K562 (cell line): ENCODE results near the gene SARS2. TPM values are rescaled to one million over a fixed set of nuclear protein-coding genes. Genes with fewer than 3 reads are reported as not detected.

ENCODE experiments used
- ATAC-seq: fragments of 200-7000 bp; cut with Tn5 transposase; 3 replicates; pipeline ENCODE4 v1.9.1; 2020; ENCODE audit warnings: moderate library complexity
- BruUV-seq: library from RNA; stranded (reverse); fragments of 400-500 nt; replicated peaks from 2 replicates; lab custom pipeline; 2021; lab: Mats Ljungman, UMichigan
- CTCF ChIA-PET: fragments of 300-600 bp; formaldehyde crosslinking; extraction: SDS; loops from one replicate; lab custom pipeline; 2021; ENCODE audit warnings: low intra/inter-chr PET ratio; lab: Yijun Ruan, JAX
- POLR2A ChIA-PET: fragments of 300-600, 350-650 bp; sonication (Branson Sonifier 250); formaldehyde crosslinking; extraction: SDS; loops from one replicate; lab custom pipeline; 2021; ENCODE audit warnings: antibody characterized with exemption, inconsistent platforms; lab: Yijun Ruan, JAX
- DNase-seq, 4 experiments: peaks; one replicate each; pipeline versions ENCODE4 v3.0.0 to v3.0.0-alpha.2; 2011 to 2018; ENCODE audit warnings: low spot score in 3 of 4, mixed read lengths in 3 of 4; ENCODE audit errors: extremely low read depth in 1 of 4
- FAIRE-seq: peaks from 2 replicates; lab custom pipeline; 2011; peaks lifted over from hg19 to GRCh38; lab: Jason Lieb, UNC
- H2AFZ ChIP-seq: 2 replicates; pipeline ENCODE4 v1.6.0; 2011; ENCODE audit warnings: low read depth, low read length, control low read depth, inconsistent platforms
- H3K27ac ChIP-seq: fragments of 200-600 bp; 3 replicates; pipeline ENCODE4 v1.8.0; 2011; ENCODE audit warnings: low read depth, mild to moderate bottlenecking, control low read depth, inconsistent platforms, low read length, moderate library complexity, mixed read lengths; ENCODE audit errors: extremely low read depth
- H3K27me3 ChIP-seq, 2 experiments: fragments of 300-600 bp in 1 of 2; 2 replicates in 1 of 2; 3 replicates in 1 of 2; pipeline versions ENCODE4 v1.6.0 to v1.8.0; 2011; ENCODE audit warnings: inconsistent platforms in 2 of 2, low read length in 2 of 2, mild to moderate bottlenecking in 1 of 2, mixed read lengths in 1 of 2, moderate library complexity in 1 of 2; ENCODE audit not compliant: control insufficient read depth in 2 of 2, insufficient read depth in 2 of 2
- H3K36me3 ChIP-seq: fragments of 300-600 bp; 3 replicates; pipeline ENCODE4 v1.8.0; 2011; ENCODE audit warnings: mild to moderate bottlenecking, low read length, inconsistent platforms; ENCODE audit not compliant: control insufficient read depth, insufficient read depth
- H3K4me1 ChIP-seq, 2 experiments: fragments of 200-600 bp in 1 of 2; replicated peaks in 1 of 2; 2 replicates in 1 of 2; 3 replicates in 1 of 2; pipeline versions ENCODE4 v1.5.1 to v1.8.0; 2011; ENCODE audit warnings: inconsistent platforms in 2 of 2, low read length in 2 of 2, mild to moderate bottlenecking in 1 of 2, mixed read lengths in 1 of 2, moderate library complexity in 1 of 2; ENCODE audit not compliant: control insufficient read depth in 2 of 2, insufficient read depth in 2 of 2
- H3K4me2 ChIP-seq: 2 replicates; pipeline ENCODE4 v1.6.1; 2011; ENCODE audit warnings: low read length, control low read depth, inconsistent platforms, mixed read lengths; ENCODE audit not compliant: insufficient read depth
- H3K4me3 ChIP-seq: fragments of 200-600 bp; sonication (generic), shearing (Covaris generic); 2 replicates; pipeline ENCODE4 v1.5.1; 2016; ENCODE audit warnings: control low read depth, inconsistent platforms
- H3K79me2 ChIP-seq: fragments of 200-600 bp; 3 replicates; pipeline ENCODE4 v1.8.0; 2011; ENCODE audit warnings: low read length, inconsistent platforms; ENCODE audit not compliant: control insufficient read depth, insufficient read depth
- H3K9ac ChIP-seq, 2 experiments: 2 replicates each; pipeline versions ENCODE4 v1.6.0 to v1.6.1; 2011; ENCODE audit warnings: low read depth in 2 of 2, low read length in 2 of 2, control low read depth in 1 of 2, inconsistent platforms in 1 of 2, mild to moderate bottlenecking in 1 of 2, mixed read lengths in 1 of 2; ENCODE audit not compliant: insufficient read depth in 1 of 2
- H3K9me1 ChIP-seq: one replicate; pipeline ENCODE4 v1.6.0; 2011; ENCODE audit warnings: inconsistent platforms, mild to moderate bottlenecking, low read length, moderate library complexity; ENCODE audit not compliant: control insufficient read depth, insufficient read depth
- H3K9me3 ChIP-seq: replicated peaks from 2 replicates; pipeline ENCODE4 v1.5.1; 2011; ENCODE audit warnings: low read depth, low read length, inconsistent platforms; ENCODE audit not compliant: control insufficient read depth, insufficient read depth
- H4K20me1 ChIP-seq: replicated peaks from 2 replicates; pipeline ENCODE4 v1.6.1; 2011; ENCODE audit warnings: low read length, inconsistent platforms, mixed read lengths; ENCODE audit not compliant: control insufficient read depth, insufficient read depth
- CBX2 ChIP-seq: fragments of 200-600 bp; sonication (generic); IDR thresholded peaks from one replicate; pipeline ENCODE4 v1.6.1; 2012; ENCODE audit warnings: mild to moderate bottlenecking, low read length, inconsistent platforms; ENCODE audit not compliant: insufficient read depth, poor library complexity, severe bottlenecking
- CTBP1 ChIP-seq: fragments of 450-650 bp; IDR thresholded peaks from 2 replicates; pipeline ENCODE4 v1.6.1; 2016; ENCODE audit warnings: borderline replicate concordance
- RBM25 ChIP-seq: fragments of 200-400 bp; formaldehyde crosslinking; IDR thresholded peaks from 2 replicates; pipeline ENCODE4 v1.6.1; 2018; ENCODE audit warnings: low read length, low read depth, moderate library complexity; ENCODE audit not compliant: severe bottlenecking
- SMC3 ChIP-seq: conservative IDR thresholded peaks from 2 replicates; pipeline ENCODE4 v1.6.1; 2011; ENCODE audit warnings: low read depth, low read length, improper control_type of control experiment; ENCODE audit not compliant: insufficient read depth
- TSHZ1 ChIP-seq: fragments of 250-450 bp; sonication (Bioruptor Pico); IDR thresholded peaks from 2 replicates; pipeline ENCODE4 v1.4.0; 2020; ENCODE audit warnings: mild to moderate bottlenecking, moderate library complexity
- ZBTB7A ChIP-seq: IDR thresholded peaks from 2 replicates; pipeline ENCODE4 v1.6.1; 2011; ENCODE audit warnings: low read depth, mild to moderate bottlenecking, low read length, moderate library complexity, borderline replicate concordance; ENCODE audit not compliant: control insufficient read depth
- WGBS: fragments of 100-300 bp; shearing (Covaris generic); methylation state at CpG from one replicate; pipeline ENCODE4 v1.1.6; 2016; ENCODE audit warnings: low coverage, mixed read lengths; ENCODE audit not compliant: insufficient coverage; ENCODE audit errors: missing lambda C conversion rate; 5-methylcytosine and 5-hydroxymethylcytosine counted together
- in situ Hi-C: fragments of 300-500 bp; cut with MboI; formaldehyde crosslinking; loops from 4 replicates; pipeline ENCODE4 v1.15.0; 2018; ENCODE audit warnings: inconsistent platforms, mixed read lengths
- intact Hi-C: fragments of 100-400 bp; cut with micrococcal nuclease; formaldehyde crosslinking; loops from 2 replicates; pipeline ENCODE4 v1.14.2; 2022
- polyA plus RNA-seq, 8 experiments: library from polyadenylated mRNA; depleted of rRNA in 4 of 8; stranded (reverse) in 5 of 8; unstranded in 3 of 8; fragments of >200 nt; fragmentation: Nextera tagmentation in 2 of 8; fragmentation: Illumina TruSeq in 1 of 8; extraction: Ambion mirVana in 2 of 8; extraction: Trizol in 1 of 8; gene quantifications; 2 replicates each; pipeline versions ENCODE4 v1.2.1 to v1.2.3, GENCODE V29; 2011 to 2014; ENCODE audit warnings: inconsistent platforms in 1 of 8, missing spikeins in 1 of 8
- total RNA-seq, 7 experiments: library from RNA; depleted of rRNA in 6 of 7; stranded (reverse); fragments of >200 nt in 6 of 7; fragmentation: Illumina TruSeq in 2 of 7; extraction: Trizol in 2 of 7; gene quantifications; 2 replicates each; pipeline versions ENCODE4 v1.2.1 to v1.2.3, GENCODE V29; 2011 to 2021; ENCODE audit warnings: low replicate concordance in 1 of 7
- TF ChIP-seq, protein P1 (sequence below): fragments of 450-650 bp; IDR thresholded peaks from 2 replicates; pipeline ENCODE4 v1.6.1; 2017; ENCODE audit warnings: antibody characterized with exemption, mild to moderate bottlenecking
- TF ChIP-seq, protein P2 (sequence below): fragments of 450-650 bp; formaldehyde crosslinking; IDR thresholded peaks from 2 replicates; pipeline ENCODE4 v1.4.0; 2022; ENCODE audit warnings: missing genetic modification characterization
- TF ChIP-seq, protein P3 (sequence below): sonication (generic); formaldehyde crosslinking; IDR thresholded peaks from 2 replicates; pipeline ENCODE4 v1.9.0; 2022; ENCODE audit warnings: mild to moderate bottlenecking, missing genetic modification reagents

The SARS2 gene
- total and polyA plus RNA-seq, 9 of the 15 experiments (the other 6 are each of a cell fraction or from before 2014, with no cell fraction given): 3.1 to 59.1 (median 31.7) TPM

GRCh38 chr19:38877781-38878574, 52.6 kb downstream of the SARS2 start, which contains the start of gene RINL:
RINL (minus strand) TSS chr19:38878275; CDS start chr19:38876742, 1,533 bp downstream.
- no peaks in the 10 kb centered on the region for H3K27me3 ChIP-seq
- no TSS peak for BruUV-seq
- peaks cover 5% of the 10 kb centered on the region; the same call in 1 of the 3 replicates for H3K36me3 ChIP-seq
- ChIA-PET CTCF (no interaction called here), POLR2A (interaction anchor here (0.6 to 3.9 kb wide), 6 partner anchors 9 to 309 kb away, joined by 3 to 17 read pairs (median 3); no protein-coding TSS in a partner anchor)
- WGBS: 13% methylated on average over 5 of the region's 11 CpGs
- H3K4me3 ChIP-seq: peak within 1 kb of the TSS; percentile 28
- H3K4me1 ChIP-seq: peaks cover 16 to 53% of the 10 kb centered on the region in 2 experiments; a peak in 4 of 5 replicates
- ATAC-seq (peak; percentile 82), FAIRE-seq (peak; percentile 83), DNase-seq (peak; percentile 48 to 61 (median 52))
- peak within 1 kb of the TSS; percentile 9 to 87; a peak in 3 of 4 replicates for H3K9ac ChIP-seq
- H3K4me2 ChIP-seq: peak within 1 kb of the TSS; percentile 73
- H3K9me1 ChIP-seq: no peaks in the 10 kb centered on the region
- intact Hi-C loops: no loop called here
- in situ Hi-C loops: no loop called here
- H3K9me3 ChIP-seq: no peaks in the 10 kb centered on the region
- no peaks in the 10 kb centered on the region for H4K20me1 ChIP-seq
- peak within 1 kb of the TSS; percentile 83 for H2AFZ ChIP-seq
- no peaks in the 10 kb centered on the region for H3K79me2 ChIP-seq
- peak within 1 kb of the TSS; percentile 8 for H3K27ac ChIP-seq
- TF ChIP-seq, protein P1, sequence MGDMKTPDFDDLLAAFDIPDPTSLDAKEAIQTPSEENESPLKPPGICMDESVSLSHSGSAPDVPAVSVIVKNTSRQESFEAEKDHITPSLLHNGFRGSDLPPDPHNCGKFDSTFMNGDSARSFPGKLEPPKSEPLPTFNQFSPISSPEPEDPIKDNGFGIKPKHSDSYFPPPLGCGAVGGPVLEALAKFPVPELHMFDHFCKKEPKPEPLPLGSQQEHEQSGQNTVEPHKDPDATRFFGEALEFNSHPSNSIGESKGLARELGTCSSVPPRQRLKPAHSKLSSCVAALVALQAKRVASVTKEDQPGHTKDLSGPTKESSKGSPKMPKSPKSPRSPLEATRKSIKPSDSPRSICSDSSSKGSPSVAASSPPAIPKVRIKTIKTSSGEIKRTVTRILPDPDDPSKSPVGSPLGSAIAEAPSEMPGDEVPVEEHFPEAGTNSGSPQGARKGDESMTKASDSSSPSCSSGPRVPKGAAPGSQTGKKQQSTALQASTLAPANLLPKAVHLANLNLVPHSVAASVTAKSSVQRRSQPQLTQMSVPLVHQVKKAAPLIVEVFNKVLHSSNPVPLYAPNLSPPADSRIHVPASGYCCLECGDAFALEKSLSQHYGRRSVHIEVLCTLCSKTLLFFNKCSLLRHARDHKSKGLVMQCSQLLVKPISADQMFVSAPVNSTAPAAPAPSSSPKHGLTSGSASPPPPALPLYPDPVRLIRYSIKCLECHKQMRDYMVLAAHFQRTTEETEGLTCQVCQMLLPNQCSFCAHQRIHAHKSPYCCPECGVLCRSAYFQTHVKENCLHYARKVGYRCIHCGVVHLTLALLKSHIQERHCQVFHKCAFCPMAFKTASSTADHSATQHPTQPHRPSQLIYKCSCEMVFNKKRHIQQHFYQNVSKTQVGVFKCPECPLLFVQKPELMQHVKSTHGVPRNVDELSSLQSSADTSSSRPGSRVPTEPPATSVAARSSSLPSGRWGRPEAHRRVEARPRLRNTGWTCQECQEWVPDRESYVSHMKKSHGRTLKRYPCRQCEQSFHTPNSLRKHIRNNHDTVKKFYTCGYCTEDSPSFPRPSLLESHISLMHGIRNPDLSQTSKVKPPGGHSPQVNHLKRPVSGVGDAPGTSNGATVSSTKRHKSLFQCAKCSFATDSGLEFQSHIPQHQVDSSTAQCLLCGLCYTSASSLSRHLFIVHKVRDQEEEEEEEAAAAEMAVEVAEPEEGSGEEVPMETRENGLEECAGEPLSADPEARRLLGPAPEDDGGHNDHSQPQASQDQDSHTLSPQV: peak; percentile 37; the same call in 1 of the 2 replicates
- peak; percentile 45; the same call in 1 of the 2 replicates for TF ChIP-seq CTBP1
- TF ChIP-seq CBX2: no peak
- TF ChIP-seq SMC3: no peak
- no peak for TF ChIP-seq ZBTB7A
- TF ChIP-seq, protein P2, sequence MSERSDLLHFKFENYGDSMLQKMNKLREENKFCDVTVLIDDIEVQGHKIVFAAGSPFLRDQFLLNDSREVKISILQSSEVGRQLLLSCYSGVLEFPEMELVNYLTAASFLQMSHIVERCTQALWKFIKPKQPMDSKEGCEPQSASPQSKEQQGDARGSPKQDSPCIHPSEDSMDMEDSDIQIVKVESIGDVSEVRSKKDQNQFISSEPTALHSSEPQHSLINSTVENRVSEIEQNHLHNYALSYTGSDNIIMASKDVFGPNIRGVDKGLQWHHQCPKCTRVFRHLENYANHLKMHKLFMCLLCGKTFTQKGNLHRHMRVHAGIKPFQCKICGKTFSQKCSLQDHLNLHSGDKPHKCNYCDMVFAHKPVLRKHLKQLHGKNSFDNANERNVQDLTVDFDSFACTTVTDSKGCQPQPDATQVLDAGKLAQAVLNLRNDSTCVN (CRISPR knock-in tag): peak; percentile 78; the same call in 1 of the 2 replicates
- no peak for TF ChIP-seq RBM25
- no peak for TF ChIP-seq TSHZ1
- TF ChIP-seq, protein P3, sequence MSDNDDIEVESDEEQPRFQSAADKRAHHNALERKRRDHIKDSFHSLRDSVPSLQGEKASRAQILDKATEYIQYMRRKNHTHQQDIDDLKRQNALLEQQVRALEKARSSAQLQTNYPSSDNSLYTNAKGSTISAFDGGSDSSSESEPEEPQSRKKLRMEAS: 0 out of 2 replicates have a peak, but pooled peaks have one; percentile 35
